ENCODE data around the gene SIRPD. TPM values are rescaled to one million over a fixed set of nuclear protein-coding genes. Genes with fewer than 3 reads are reported as not detected.

Gene SIRPD
- total RNA-seq, 2 experiments from 2014 or later = 0.23 TPM; not detected in 1

DNA sequence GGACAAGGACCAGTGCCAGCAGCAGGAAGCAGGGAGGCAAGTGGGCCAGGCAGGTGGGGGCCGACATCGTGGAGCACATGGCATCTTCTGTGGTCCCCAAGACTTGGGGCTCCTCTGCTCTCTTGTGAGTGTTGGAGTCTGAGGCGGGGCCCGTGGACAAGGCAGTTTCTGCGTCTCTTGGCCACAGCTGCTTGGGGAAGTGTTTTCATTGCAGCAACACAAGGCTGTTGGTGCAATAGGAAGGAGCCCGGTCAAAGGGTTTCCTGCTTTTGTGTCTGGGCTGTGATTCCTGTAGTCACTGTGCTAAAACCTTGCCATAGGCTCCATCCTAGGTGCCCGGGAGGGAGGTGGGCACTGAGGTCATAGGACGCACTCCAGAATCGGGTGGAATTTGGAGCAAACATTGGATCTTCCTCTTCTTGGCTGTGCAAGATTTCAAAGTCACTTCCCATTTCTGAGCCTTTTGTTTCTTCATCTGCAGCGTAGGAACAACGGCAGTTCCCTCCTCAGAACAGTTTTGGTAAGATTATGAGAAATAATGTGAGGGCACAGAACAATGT lies 66.1 kb downstream of the SIRPD start, which contains the start of gene SIRPB2:
Gene SIRPB2 (minus strand): TSS at position 140 of the 560 bp plus-strand sequence. CDS start 61 bp downstream, at position 79.
- no peak for ATAC-seq
- Mint-ChIP-seq H3K4me3 (no peak within 1 kb of the TSS), H3K27ac (no peak within 1 kb of the TSS), H3K4me1 (ENCODE audit: low read depth) (peaks cover 27% of the 10 kb centered on the region), H3K27me3 (ENCODE audit: low read depth) (peaks cover 51% of the 10 kb centered on the region), H3K9me3 (ENCODE audit: insufficient read depth) (no peaks in the 10 kb centered on the region), H3K36me3 (ENCODE audit: low read depth) (no peaks in the 10 kb centered on the region)
- ChIA-PET POLR2A (no interaction called here), CTCF (interaction anchor here (2.5 to 4.8 kb wide), 2 partner anchors 12 kb away, joined by 21 to 37 read pairs; no protein-coding TSS in a partner anchor)
- no peak for DNase-seq

DNA sequence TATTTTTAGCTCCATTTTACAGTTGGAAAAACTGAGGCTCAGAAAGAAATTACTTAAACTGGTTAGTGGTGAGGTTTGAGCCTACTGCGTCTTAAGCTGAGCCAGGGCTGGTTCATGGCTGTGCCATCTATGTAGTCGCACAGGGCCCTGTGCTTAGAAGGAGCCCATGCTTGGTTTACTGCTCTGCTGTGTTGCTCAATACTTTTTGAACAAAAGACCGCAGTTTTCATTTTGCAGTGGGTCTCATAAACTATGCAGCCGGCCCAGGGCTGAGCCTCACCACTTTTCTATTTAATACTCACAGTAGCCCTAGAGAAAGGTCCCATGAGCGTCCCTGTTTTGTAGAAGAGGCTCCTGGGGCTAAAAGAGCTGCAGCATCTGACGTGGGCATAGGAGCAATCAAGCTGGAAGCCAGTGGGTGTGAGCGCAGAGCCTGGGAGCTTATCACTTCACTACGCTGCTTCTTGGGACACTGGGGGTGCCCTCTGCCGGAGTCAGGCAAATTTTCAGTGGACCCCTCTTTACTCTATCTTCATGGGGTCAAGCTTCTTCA lies 66.8 kb downstream of the SIRPD start:
- Mint-ChIP-seq H3K4me1 (ENCODE audit: low read depth) (peaks cover 27% of the 10 kb centered on the region), H3K9me3 (ENCODE audit: insufficient read depth) (no peaks in the 10 kb centered on the region), H3K27ac (no peak overlapping the region), H3K36me3 (ENCODE audit: low read depth) (no peaks in the 10 kb centered on the region), H3K27me3 (ENCODE audit: low read depth) (peaks cover 49% of the 10 kb centered on the region), H3K4me3 (no peak overlapping the region)
- DNase-seq = no peak
- CTCF ChIA-PET = interaction anchor here (1.1 to 2.5 kb wide), 2 partner anchors 13 to 15 kb away, joined by 3 to 21 read pairs; no protein-coding TSS in a partner anchor
- ATAC-seq = no peak
- POLR2A ChIA-PET = no interaction called here

DNA sequence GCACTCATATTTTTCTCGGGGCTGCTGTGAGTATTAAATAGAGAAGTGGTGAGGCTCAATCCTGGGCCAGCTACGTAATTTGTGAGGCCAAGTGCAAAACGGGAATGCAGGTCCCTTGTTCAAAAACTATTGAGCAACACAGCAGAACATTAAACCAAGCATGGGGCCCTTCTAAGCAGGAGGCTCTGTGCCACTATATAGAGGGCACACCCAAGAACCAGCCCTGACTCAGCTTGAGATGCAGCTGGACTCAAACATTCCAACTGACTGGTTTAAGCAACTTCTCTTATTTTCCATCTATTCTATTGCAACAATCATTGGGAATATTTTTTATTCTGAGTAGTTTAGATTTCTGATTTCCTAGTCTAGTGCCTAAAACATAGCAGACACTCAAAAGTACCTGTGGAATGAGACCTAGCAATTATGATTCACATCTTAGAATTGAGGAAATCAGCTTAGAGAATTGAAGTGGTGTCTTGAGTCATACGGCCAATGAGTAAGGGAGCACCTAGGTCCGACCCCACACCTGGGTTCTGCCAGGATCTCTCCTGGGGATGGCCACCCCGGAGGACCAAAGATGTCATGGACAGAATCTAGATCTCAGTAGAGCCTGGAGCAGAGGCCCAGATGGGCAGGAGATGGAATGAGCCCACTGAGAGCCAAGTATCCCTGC lies 67.6 kb downstream of the SIRPD start:
- no peak overlapping the region for H3K4me3 Mint-ChIP-seq
- peaks cover 27% of the 10 kb centered on the region for H3K4me1 Mint-ChIP-seq (ENCODE audit: low read depth)
- no peaks in the 10 kb centered on the region for H3K9me3 Mint-ChIP-seq (ENCODE audit: insufficient read depth)
- DNase-seq = no peak
- H3K27ac Mint-ChIP-seq = no peak overlapping the region
- POLR2A ChIA-PET = no interaction called here
- no peak for ATAC-seq
- CTCF ChIA-PET = interaction anchor here (1.1 to 2.5 kb wide), 2 partner anchors 13 to 15 kb away, joined by 3 to 21 read pairs; no protein-coding TSS in a partner anchor
- peaks cover 47% of the 10 kb centered on the region for H3K27me3 Mint-ChIP-seq (ENCODE audit: low read depth)
- no peaks in the 10 kb centered on the region for H3K36me3 Mint-ChIP-seq (ENCODE audit: low read depth)

DNA sequence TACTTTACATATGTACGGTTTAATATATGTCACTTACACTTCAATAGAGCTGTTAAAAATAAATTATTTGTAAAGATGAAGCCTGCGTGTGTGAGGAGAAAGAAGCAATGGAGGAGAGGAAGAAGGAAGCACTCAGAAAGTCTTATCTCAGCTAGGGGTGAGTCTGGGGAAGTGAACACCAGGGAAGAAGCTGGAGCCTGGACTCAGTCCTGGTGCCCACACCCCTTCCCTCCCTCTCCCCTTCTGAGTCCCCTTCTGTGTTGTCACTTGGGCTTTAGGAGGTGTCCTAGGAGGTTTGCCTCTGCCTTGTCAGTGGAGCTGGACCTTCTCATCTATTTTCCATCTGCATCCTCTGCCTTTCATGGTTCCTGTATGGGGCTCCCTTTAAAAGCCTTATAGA lies 68.2 kb downstream of the SIRPD start:
- CTCF ChIA-PET = interaction anchor here (2.5 kb wide), 1 partner anchor 14 kb away, joined by 21 read pairs; no protein-coding TSS in a partner anchor

DNA sequence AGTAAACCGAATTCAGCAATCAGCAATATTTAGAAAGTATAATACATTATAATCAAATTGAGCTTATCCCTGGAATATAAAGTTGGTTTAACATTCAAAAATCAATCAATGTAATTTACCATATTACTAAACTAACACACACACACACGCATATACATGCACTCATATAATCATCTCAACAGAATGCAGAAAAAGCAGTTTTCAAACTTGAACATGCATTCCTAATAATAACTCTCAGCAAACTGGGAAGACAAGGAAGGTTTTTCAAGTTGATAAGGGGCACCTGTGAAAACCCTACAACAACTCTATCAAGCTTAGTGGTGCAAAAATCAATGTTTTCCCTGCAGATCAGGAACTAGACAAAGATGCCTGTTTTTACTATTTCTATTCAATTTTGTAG lies 70.9 kb downstream of the SIRPD start:
- H3K9me3 Mint-ChIP-seq (ENCODE audit: insufficient read depth) = no peaks in the 10 kb centered on the region
- POLR2A ChIA-PET = no interaction called here
- peaks cover 6% of the 10 kb centered on the region for H3K4me1 Mint-ChIP-seq (ENCODE audit: low read depth)
- peaks cover 52% of the 10 kb centered on the region for H3K27me3 Mint-ChIP-seq (ENCODE audit: low read depth)
- CTCF ChIA-PET = interaction anchor here (1.6 kb wide), 1 partner anchor 290 kb away, joined by 3 read pairs; no protein-coding TSS in a partner anchor
- no peaks in the 10 kb centered on the region for H3K36me3 Mint-ChIP-seq (ENCODE audit: low read depth)
- H3K4me3 Mint-ChIP-seq = no peak overlapping the region
- DNase-seq (no peak), ATAC-seq (no peak)
- no peak overlapping the region for H3K27ac Mint-ChIP-seq

More for the DNA sequence above, 68.2 kb downstream of the SIRPD start:
- Mint-ChIP-seq H3K4me3 (no peak overlapping the region), H3K4me1 (ENCODE audit: low read depth) (peaks cover 27% of the 10 kb centered on the region), H3K9me3 (ENCODE audit: insufficient read depth) (no peaks in the 10 kb centered on the region), H3K27ac (no peak overlapping the region), H3K36me3 (ENCODE audit: low read depth) (no peaks in the 10 kb centered on the region), H3K27me3 (ENCODE audit: low read depth) (peaks cover 45% of the 10 kb centered on the region)
- DNase-seq (no peak), ATAC-seq (no peak)
- POLR2A ChIA-PET = no interaction called here

DNA sequence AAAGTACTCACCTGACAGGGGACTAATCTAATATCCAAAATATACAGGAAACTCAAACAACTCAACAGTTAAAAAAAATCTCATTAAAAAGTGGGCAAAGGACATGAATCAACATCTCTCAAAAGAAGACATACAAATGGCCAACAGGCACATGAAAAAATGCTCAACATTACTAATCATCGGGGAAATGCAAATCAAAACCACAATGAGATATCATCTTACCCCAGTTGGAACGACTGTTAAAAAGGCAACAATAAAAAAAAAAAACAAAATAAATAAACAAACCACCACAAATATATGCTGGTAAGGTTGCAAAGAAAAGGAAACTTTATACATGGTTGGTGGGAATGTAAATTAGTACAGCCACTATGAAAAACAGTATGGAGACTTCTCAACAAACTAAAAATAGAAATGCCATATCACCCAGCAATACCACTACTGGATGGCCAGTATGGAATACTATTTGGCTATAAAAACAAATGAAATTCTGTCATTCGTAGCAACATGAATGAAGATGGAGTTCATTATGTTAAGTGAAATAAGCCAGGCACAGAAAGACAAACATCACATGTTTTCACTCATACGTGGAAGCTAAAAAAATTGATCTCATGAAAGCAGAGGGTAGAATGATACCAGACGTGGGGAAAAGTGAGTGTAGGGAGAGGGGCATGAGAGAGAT lies 72.9 kb downstream of the SIRPD start:
- CTCF ChIA-PET = interaction anchor here (1.6 kb wide), 1 partner anchor 292 kb away, joined by 3 read pairs; no protein-coding TSS in a partner anchor
- ATAC-seq (no peak), DNase-seq (no peak)
- no peak overlapping the region for H3K27ac Mint-ChIP-seq
- no peak overlapping the region for H3K4me3 Mint-ChIP-seq
- POLR2A ChIA-PET = no interaction called here
- no peaks in the 10 kb centered on the region for H3K4me1 Mint-ChIP-seq (ENCODE audit: low read depth)
- H3K36me3 Mint-ChIP-seq (ENCODE audit: low read depth) = no peaks in the 10 kb centered on the region
- peaks cover 52% of the 10 kb centered on the region for H3K27me3 Mint-ChIP-seq (ENCODE audit: low read depth)
- H3K9me3 Mint-ChIP-seq (ENCODE audit: insufficient read depth) = no peaks in the 10 kb centered on the region

Other genes starting within 250 kb of the SIRPD start
- gene SDCBP2, start 228.6 kb downstream of the SIRPD start, total RNA-seq = 1 to 10 TPM; 1.9 to 2.0 TPM
- gene FKBP1A, start 164.7 kb downstream of the SIRPD start, total RNA-seq = 100 to 1,000 TPM; 288 to 291 TPM
- gene NSFL1C, start 90.9 kb downstream of the SIRPD start, total RNA-seq = 10 to 100 TPM; 60.5 to 67.8 TPM
- gene SIRPB2, start 66.3 kb downstream of the SIRPD start, total RNA-seq = not detected
- 1 to 10 TPM; 1.3 to 1.5 TPM for gene SIRPB1, start 62.3 kb upstream of the SIRPD start, total RNA-seq
- gene SIRPG, start 100.1 kb upstream of the SIRPD start, total RNA-seq = 100 to 1,000 TPM; 112 to 123 TPM

Data from activated CD8-positive, alpha-beta T cell treated with anti-CD3 and anti-CD28 coated beads, Interleukin-2, amount 10 ng/mL, durations not matched to agents 7 days and 5 days (primary cell).